ENCODE data around the gene PCNX2.

The PCNX2 gene

GRCh38 chr1:232964601-232965000 lies 330.9 kb downstream of the PCNX2 start:
- in situ Hi-C loops (cut with HindIII; ENCODE audit: low pct_ligation_motif_present, low sequenced_read_pairs): no loop called here
- H3K36me3 ChIP-seq (replicated peaks): no peaks in the 10 kb centered on the region

DNA sequence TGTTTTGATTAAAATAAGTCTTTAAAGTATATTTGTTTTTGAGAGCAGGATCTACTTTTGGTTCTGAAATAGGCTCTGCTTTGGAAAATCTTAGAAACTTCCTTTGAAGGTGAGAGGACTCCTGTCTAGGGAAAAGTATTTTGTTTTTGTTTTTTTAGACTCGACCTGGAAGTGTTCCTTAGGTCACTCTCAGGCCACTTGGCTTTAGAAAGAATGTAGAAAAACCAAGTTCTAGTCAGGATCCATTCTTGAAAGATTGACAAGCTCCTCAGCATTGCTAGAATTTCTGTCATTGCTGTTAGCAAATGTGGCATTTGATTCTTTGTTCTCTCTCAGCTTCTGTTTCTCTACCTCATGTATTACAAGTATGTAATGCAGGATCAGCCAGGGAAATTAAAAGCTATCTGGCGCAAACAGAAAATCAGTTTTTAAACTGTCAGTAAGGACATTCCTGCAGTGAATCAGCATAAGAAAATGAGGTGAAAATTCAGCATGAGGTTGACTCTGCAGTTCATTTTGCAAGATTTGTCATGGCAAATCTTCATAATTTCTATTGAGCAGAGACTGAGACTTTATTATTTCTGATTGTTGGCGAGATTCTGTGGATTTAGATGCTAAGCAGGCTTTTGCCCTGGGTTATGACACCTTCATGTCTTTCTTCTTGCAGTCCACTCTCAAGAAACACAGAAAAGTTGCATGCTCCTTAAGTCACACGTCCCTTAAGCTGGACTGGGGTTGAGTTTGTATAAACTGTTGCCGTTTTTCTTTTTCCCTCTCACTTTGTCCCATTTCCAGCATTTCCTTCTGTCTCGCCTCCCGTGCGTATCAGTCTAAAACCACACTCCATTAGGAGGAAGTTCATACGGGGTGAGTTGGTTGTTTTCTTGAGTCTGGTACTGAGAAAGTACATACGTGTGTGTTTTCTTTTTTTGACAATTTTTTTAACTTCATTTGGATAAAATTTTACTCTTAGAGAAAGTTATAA lies 332.5 kb downstream of the PCNX2 start:
- Histone ChIP-seq H3K4me3 (ENCODE audit: low read depth, low read length) (no peak overlapping the region), H3K36me3 (replicated peaks) (no peaks in the 10 kb centered on the region), H3K27me3 (replicated peaks) (no peaks in the 10 kb centered on the region), H3K27ac (peak overlapping the region; percentile 62)
- TF ChIP-seq CTCF (IDR thresholded peaks at IDR 0.05; ENCODE audit: low read depth, low read length, missing control alignments): no peak
- DNase-seq: peak; percentile 37
- in situ Hi-C loops (cut with HindIII; ENCODE audit: low pct_ligation_motif_present, low sequenced_read_pairs): no loop called here

More at GRCh38 chr1:232964601-232965000, 330.9 kb downstream of the PCNX2 start:
- no peak for DNase-seq
- no peak for TF ChIP-seq CTCF (IDR thresholded peaks at IDR 0.05; ENCODE audit: low read depth, low read length, missing control alignments)
- Histone ChIP-seq H3K27me3 (replicated peaks) (no peaks in the 10 kb centered on the region), H3K27ac (no peak overlapping the region), H3K4me3 (ENCODE audit: low read depth, low read length) (no peak overlapping the region)

GRCh38 chr1:232958067-232958466 lies 337.5 kb downstream of the PCNX2 start:
- Histone ChIP-seq H3K27me3 (replicated peaks) (no peaks in the 10 kb centered on the region), H3K4me3 (ENCODE audit: low read depth, low read length) (no peak overlapping the region), H3K27ac (no peak overlapping the region), H3K36me3 (replicated peaks) (no peaks in the 10 kb centered on the region)
- TF ChIP-seq CTCF (IDR thresholded peaks at IDR 0.05; ENCODE audit: low read depth, low read length, missing control alignments): no peak
- no peak for DNase-seq
- in situ Hi-C loops (cut with HindIII; ENCODE audit: low pct_ligation_motif_present, low sequenced_read_pairs): no loop called here

DNA sequence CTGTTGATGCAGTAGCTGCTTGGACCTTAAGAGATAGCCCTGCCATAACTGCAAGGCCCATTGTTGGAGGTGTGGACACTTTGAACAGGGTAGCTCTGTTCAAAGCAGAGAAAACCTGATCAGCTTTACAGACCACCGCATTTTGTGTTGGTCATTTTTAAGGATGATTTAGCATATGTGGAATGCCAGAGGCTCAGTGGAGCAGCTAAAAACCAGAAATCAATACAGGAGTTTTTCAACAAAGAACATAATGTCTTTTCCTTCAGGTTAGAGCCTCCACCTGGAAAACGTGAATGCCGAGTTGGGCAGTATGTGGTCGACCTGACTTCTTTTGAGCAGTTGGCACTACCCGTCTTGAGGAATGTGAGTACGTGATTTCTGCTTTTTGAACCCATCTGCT lies 339.4 kb downstream of the PCNX2 start:
- Histone ChIP-seq H3K27me3 (replicated peaks) (no peaks in the 10 kb centered on the region), H3K27ac (no peak overlapping the region), H3K4me3 (ENCODE audit: low read depth, low read length) (no peak overlapping the region), H3K36me3 (replicated peaks) (no peaks in the 10 kb centered on the region)
- TF ChIP-seq CTCF (IDR thresholded peaks at IDR 0.05; ENCODE audit: low read depth, low read length, missing control alignments): no peak
- in situ Hi-C loops (cut with HindIII; ENCODE audit: low pct_ligation_motif_present, low sequenced_read_pairs): no loop called here
- DNase-seq: no peak

DNA sequence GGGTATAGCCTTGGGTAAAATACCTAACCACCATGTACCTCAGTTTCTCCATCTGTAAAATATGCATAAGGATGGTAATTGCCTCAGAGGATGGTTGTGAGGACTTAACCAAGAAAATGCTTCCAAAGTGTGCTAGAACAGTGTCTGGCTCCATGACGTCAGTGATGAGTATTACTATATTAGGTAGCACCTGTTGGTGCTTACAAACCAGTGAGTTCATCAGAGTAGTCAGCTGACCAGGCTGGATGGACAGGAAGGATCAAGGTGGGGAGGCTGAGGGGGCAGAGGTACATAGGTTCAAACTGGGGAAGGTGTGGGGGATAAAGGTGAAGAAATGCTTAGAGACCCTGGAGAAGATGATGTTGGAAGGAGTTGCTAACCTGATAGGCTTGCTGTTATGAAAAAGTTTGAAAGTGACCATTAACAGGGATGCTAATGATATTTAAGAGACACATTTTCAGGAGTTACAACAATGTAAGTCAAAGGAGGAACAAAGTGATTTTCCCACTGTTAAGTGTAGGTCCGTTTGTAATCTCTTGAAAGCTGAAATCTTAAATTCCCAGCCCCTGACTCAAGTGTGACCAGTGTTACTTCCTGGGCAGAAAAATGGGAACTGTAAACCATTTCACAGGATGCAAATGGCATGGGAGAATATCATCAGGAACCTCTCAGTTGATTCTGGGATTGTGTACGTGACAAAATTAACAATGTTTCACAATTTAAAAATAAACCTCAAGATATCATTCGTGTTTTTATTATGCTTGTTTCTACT lies 340.7 kb downstream of the PCNX2 start:
- in situ Hi-C loops (cut with HindIII; ENCODE audit: low pct_ligation_motif_present, low sequenced_read_pairs): no loop called here
- no peak overlapping the region for H3K4me3 ChIP-seq (ENCODE audit: low read depth, low read length)

More for the DNA sequence above, 340.7 kb downstream of the PCNX2 start:
- peak; percentile 20 for DNase-seq
- no peak for TF ChIP-seq CTCF (IDR thresholded peaks at IDR 0.05; ENCODE audit: low read depth, low read length, missing control alignments)
- H3K27ac ChIP-seq: no peak overlapping the region
- no peaks in the 10 kb centered on the region for H3K36me3 ChIP-seq (replicated peaks)
- H3K27me3 ChIP-seq (replicated peaks): no peaks in the 10 kb centered on the region
